Effector memory CD8-positive, alpha-beta T cell (primary cell): Measurements from ENCODE around the gene COTL1.

Experiments used
- ATAC-seq: fragments of 150-1000 bp; cut with Tn5 transposase; replicated peaks from 2 replicates; pipeline ENCODE4 v1.10.0; 2021; ENCODE audit warnings: mild to moderate bottlenecking, moderate library complexity
- DNase-seq, 3 experiments: peaks; one replicate each; pipeline ENCODE4 v3.0.0; 2021
- H3K27ac Mint-ChIP-seq, 2 donors: one replicate each; pipeline ENCODE4 v1.8.0; 2022; ENCODE audit warnings: mild to moderate bottlenecking in 2 of 2, mixed read lengths in 2 of 2, moderate library complexity in 2 of 2
- H3K27me3 Mint-ChIP-seq, 2 donors: one replicate each; pipeline ENCODE4 v1.8.0; 2022; ENCODE audit warnings: mixed read lengths in 2 of 2
- H3K36me3 Mint-ChIP-seq: one replicate; pipeline ENCODE4 v1.8.0; 2022; ENCODE audit warnings: mild to moderate bottlenecking, moderate library complexity, mixed read lengths; ENCODE audit not compliant: insufficient read depth
- H3K4me1 Mint-ChIP-seq, 2 donors: one replicate each; pipeline ENCODE4 v1.8.0; 2022; ENCODE audit warnings: low read depth in 2 of 2, mixed read lengths in 2 of 2
- H3K4me3 Mint-ChIP-seq, 2 donors: one replicate each; pipeline ENCODE4 v1.8.0; 2022; ENCODE audit warnings: mild to moderate bottlenecking in 2 of 2, mixed read lengths in 2 of 2, moderate library complexity in 2 of 2
- H3K9me3 Mint-ChIP-seq, 2 donors: one replicate each; pipeline ENCODE4 v1.8.0; 2022; ENCODE audit warnings: mixed read lengths in 2 of 2

Gene COTL1

GRCh38 chr16:84537491-84538151 lies 80.3 kb downstream of the COTL1 start:
- no peak for ATAC-seq
- no peak overlapping the region for H3K27ac Mint-ChIP-seq

GRCh38 chr16:84535851-84536250 lies 82.0 kb downstream of the COTL1 start:
- no peak overlapping the region for H3K4me3 Mint-ChIP-seq

More at GRCh38 chr16:84537491-84538151, 80.3 kb downstream of the COTL1 start:
- Mint-ChIP-seq H3K27me3 (no peaks in the 10 kb centered on the region), H3K4me3 (no peak overlapping the region), H3K4me1 (peaks cover 0 to under 1% of the 10 kb centered on the region in 2 donors), H3K36me3 (no peaks in the 10 kb centered on the region), H3K9me3 (no peaks in the 10 kb centered on the region)
- no peak for DNase-seq

GRCh38 chr16:84535408-84535807 lies 82.5 kb downstream of the COTL1 start:
- H3K9me3 Mint-ChIP-seq = no peaks in the 10 kb centered on the region
- peaks cover 0 to 6% of the 10 kb centered on the region in 2 donors for H3K4me1 Mint-ChIP-seq
- DNase-seq (no peak), ATAC-seq (no peak)
- H3K27ac Mint-ChIP-seq = peak overlapping the region in 1 of 2 donors; percentile 8
- no peaks in the 10 kb centered on the region for H3K27me3 Mint-ChIP-seq
- no peak overlapping the region for H3K4me3 Mint-ChIP-seq
- no peaks in the 10 kb centered on the region for H3K36me3 Mint-ChIP-seq

More at GRCh38 chr16:84535851-84536250, 82.0 kb downstream of the COTL1 start:
- H3K27me3 Mint-ChIP-seq = no peaks in the 10 kb centered on the region
- no peaks in the 10 kb centered on the region for H3K9me3 Mint-ChIP-seq
- H3K36me3 Mint-ChIP-seq = no peaks in the 10 kb centered on the region
- ATAC-seq (no peak), DNase-seq (no peak)
- H3K27ac Mint-ChIP-seq = no peak overlapping the region
- H3K4me1 Mint-ChIP-seq = peaks cover 0 to 6% of the 10 kb centered on the region in 2 donors

GRCh38 chr16:84534815-84535214 lies 83.1 kb downstream of the COTL1 start:
- Mint-ChIP-seq H3K4me3 (no peak overlapping the region), H3K27me3 (no peaks in the 10 kb centered on the region), H3K9me3 (no peaks in the 10 kb centered on the region), H3K27ac (no peak overlapping the region), H3K4me1 (peaks cover 0 to 6% of the 10 kb centered on the region in 2 donors), H3K36me3 (no peaks in the 10 kb centered on the region)
- ATAC-seq = no peak
- DNase-seq = no peak

GRCh38 chr16:84532855-84533486 lies 84.9 kb downstream of the COTL1 start:
- Mint-ChIP-seq H3K4me3 (peak overlapping the region in 1 of 2 donors; percentile 23), H3K9me3 (peaks cover 0 to 4% of the 10 kb centered on the region in 2 donors), H3K4me1 (peaks cover 0 to 7% of the 10 kb centered on the region in 2 donors), H3K27ac (peak overlapping the region in 1 of 2 donors; percentile 67), H3K27me3 (no peaks in the 10 kb centered on the region), H3K36me3 (no peaks in the 10 kb centered on the region)
- DNase-seq (no peak), ATAC-seq (no peak)

- Mint-ChIP-seq H3K4me1 (peaks cover 0 to 9% of the 10 kb centered on the region in 2 donors), H3K27me3 (no peaks in the 10 kb centered on the region), H3K27ac (peak overlapping the region in 1 of 2 donors; percentile 67), H3K4me3 (peak overlapping the region in 1 of 2 donors; percentile 23), H3K9me3 (peaks cover 0 to 4% of the 10 kb centered on the region in 2 donors), H3K36me3 (no peaks in the 10 kb centered on the region)
- peak; percentile 96 for ATAC-seq
- no peak for DNase-seq
Observed at GRCh38 chr16:84532291-84532724, 85.6 kb downstream of the COTL1 start.

GRCh38 chr16:84531671-84532111 lies 86.2 kb downstream of the COTL1 start:
- peaks cover 0 to 4% of the 10 kb centered on the region in 2 donors for H3K9me3 Mint-ChIP-seq

GRCh38 chr16:84530590-84530989 lies 87.3 kb downstream of the COTL1 start:
- Mint-ChIP-seq H3K36me3 (peaks cover 2% of the 10 kb centered on the region), H3K9me3 (peaks cover 0 to 4% of the 10 kb centered on the region in 2 donors), H3K4me3 (no peak overlapping the region), H3K4me1 (peaks cover 0 to 9% of the 10 kb centered on the region in 2 donors), H3K27me3 (no peaks in the 10 kb centered on the region), H3K27ac (no peak overlapping the region)
- no peak for DNase-seq
- no peak for ATAC-seq

More at GRCh38 chr16:84531671-84532111, 86.2 kb downstream of the COTL1 start:
- Mint-ChIP-seq H3K27me3 (no peaks in the 10 kb centered on the region), H3K4me3 (no peak overlapping the region), H3K36me3 (no peaks in the 10 kb centered on the region), H3K4me1 (peaks cover 0 to 9% of the 10 kb centered on the region in 2 donors), H3K27ac (no peak overlapping the region)
- ATAC-seq = no peak
- no peak for DNase-seq

GRCh38 chr16:84529607-84530006 lies 88.3 kb downstream of the COTL1 start:
- Mint-ChIP-seq H3K4me3 (no peak overlapping the region), H3K27ac (no peak overlapping the region), H3K4me1 (peaks cover 0 to 11% of the 10 kb centered on the region in 2 donors), H3K27me3 (no peaks in the 10 kb centered on the region), H3K9me3 (peaks cover 0 to 4% of the 10 kb centered on the region in 2 donors), H3K36me3 (peaks cover 2% of the 10 kb centered on the region)
- ATAC-seq = no peak
- DNase-seq = no peak

- no peak overlapping the region for H3K27ac Mint-ChIP-seq
- H3K27me3 Mint-ChIP-seq = no peaks in the 10 kb centered on the region
- peaks cover 0 to 11% of the 10 kb centered on the region in 2 donors for H3K4me1 Mint-ChIP-seq
- H3K9me3 Mint-ChIP-seq = peaks cover 0 to 4% of the 10 kb centered on the region in 2 donors
- no peak overlapping the region for H3K4me3 Mint-ChIP-seq
- peaks cover 2% of the 10 kb centered on the region for H3K36me3 Mint-ChIP-seq
- DNase-seq (no peak), ATAC-seq (no peak)
Observed at GRCh38 chr16:84528322-84528721, 89.6 kb downstream of the COTL1 start.

- H3K36me3 Mint-ChIP-seq = peaks cover 2% of the 10 kb centered on the region
- no peaks in the 10 kb centered on the region for H3K27me3 Mint-ChIP-seq
- peaks cover 0 to 11% of the 10 kb centered on the region in 2 donors for H3K4me1 Mint-ChIP-seq
- H3K4me3 Mint-ChIP-seq = no peak overlapping the region
- H3K27ac Mint-ChIP-seq = no peak overlapping the region
- ATAC-seq = no peak
- H3K9me3 Mint-ChIP-seq = peaks cover 0 to 4% of the 10 kb centered on the region in 2 donors
- no peak for DNase-seq
Observed at GRCh38 chr16:84527532-84528269, 90.2 kb downstream of the COTL1 start.

- Mint-ChIP-seq H3K27ac (no peak overlapping the region), H3K4me1 (peaks cover 0 to 5% of the 10 kb centered on the region in 2 donors), H3K4me3 (no peak overlapping the region), H3K27me3 (no peaks in the 10 kb centered on the region), H3K36me3 (peaks cover 2% of the 10 kb centered on the region), H3K9me3 (peaks cover 0 to 4% of the 10 kb centered on the region in 2 donors)
- DNase-seq = no peak
- ATAC-seq = no peak
Observed at GRCh38 chr16:84526794-84527531, 90.9 kb downstream of the COTL1 start.
